H1 (cell line): ENCODE results near the gene CCDC141. TPM values are rescaled to one million over a fixed set of nuclear protein-coding genes. Genes with fewer than 3 reads are reported as not detected.

Source experiments
- CTCF ChIA-PET: fragments of 300-600 bp; sonication (Branson Sonifier 250); formaldehyde crosslinking; loops from one replicate; lab custom pipeline; 2021; ENCODE audit not compliant: partially characterized antibody; lab: Charles Lee
- POLR2A ChIA-PET: fragments of 300-600 bp; sonication (Branson Sonifier 250); formaldehyde crosslinking; loops from one replicate; lab custom pipeline; 2021; ENCODE audit warnings: inconsistent platforms; ENCODE audit not compliant: partially characterized antibody; lab: Charles Lee
- DNase-seq, 2 experiments: peaks; one replicate each; pipeline versions ENCODE4 v3.0.0 to v3.0.0-alpha.2; 2010 to 2022; ENCODE audit warnings: low spot score in 2 of 2, low read depth in 1 of 2, mixed read lengths in 1 of 2
- FAIRE-seq: peaks from 2 replicates; lab custom pipeline; 2011; peaks lifted over from hg19 to GRCh38; lab: Jason Lieb, UNC
- H2AFZ ChIP-seq: 2 replicates; pipeline ENCODE4 v1.8.1; 2012; ENCODE audit warnings: low read length, inconsistent platforms
- H2AK5ac ChIP-seq: 2 replicates; pipeline ENCODE4 v1.6.1; 2013; ENCODE audit warnings: low read depth, low read length
- H2BK120ac ChIP-seq: replicated peaks from 2 replicates; pipeline ENCODE3; 2013; ENCODE audit warnings: low read depth, low read length, inconsistent platforms
- H2BK12ac ChIP-seq: 2 replicates; pipeline ENCODE4 v1.6.1; 2013; ENCODE audit warnings: low read depth, low read length
- H2BK15ac ChIP-seq: 2 replicates; pipeline ENCODE4 v1.6.1; 2013; ENCODE audit warnings: low read length
- H2BK20ac ChIP-seq: 2 replicates; pipeline ENCODE4 v1.6.1; 2013; ENCODE audit warnings: low read length
- H2BK5ac ChIP-seq: 2 replicates; pipeline ENCODE4 v1.6.1; 2013; ENCODE audit warnings: low read depth, low read length
- H3K14ac ChIP-seq: 2 replicates; pipeline ENCODE4 v1.6.1; 2013; ENCODE audit warnings: inconsistent platforms; ENCODE audit not compliant: insufficient read length
- H3K18ac ChIP-seq: 2 replicates; pipeline ENCODE4 v1.6.1; 2013; ENCODE audit warnings: low read length; ENCODE audit errors: extremely low read depth
- H3K23ac ChIP-seq: 2 replicates; pipeline ENCODE4 v1.6.1; 2013; ENCODE audit warnings: inconsistent platforms; ENCODE audit not compliant: insufficient read length
- H3K23me2 ChIP-seq: 2 replicates; pipeline ENCODE4 v1.6.1; 2013; ENCODE audit warnings: low read depth, low read length
- H3K27ac ChIP-seq: 2 replicates; pipeline ENCODE4 v1.6.1; 2011; ENCODE audit warnings: low read depth, low read length, inconsistent platforms
- H3K27me3 ChIP-seq, 4 experiments: replicated peaks in 1 of 4; 1 replicate in 1 of 4; 2 replicates in 3 of 4; pipeline versions ENCODE4 v1.6.1 to v1.8.1; 2011 to 2013; ENCODE audit warnings: low read length in 3 of 4, mild to moderate bottlenecking in 3 of 4, inconsistent platforms in 2 of 4, mixed read lengths in 2 of 4, moderate library complexity in 1 of 4; ENCODE audit not compliant: control insufficient read depth in 3 of 4, insufficient read depth in 3 of 4; ENCODE audit errors: extremely low read depth in 1 of 4
- H3K36me3 ChIP-seq, 4 experiments: 2 replicates each; pipeline versions ENCODE4 v1.6.1 to v1.8.1; 2011 to 2013; ENCODE audit warnings: mild to moderate bottlenecking in 4 of 4, low read length in 3 of 4, moderate library complexity in 2 of 4, control low read depth in 1 of 4, inconsistent platforms in 1 of 4; ENCODE audit not compliant: insufficient read depth in 4 of 4, control insufficient read depth in 2 of 4
- H3K4ac ChIP-seq: replicated peaks from 2 replicates; pipeline ENCODE3; 2013; ENCODE audit warnings: low read length, low read depth, mixed read lengths, inconsistent platforms; ENCODE audit not compliant: insufficient read length
- H3K4me1 ChIP-seq, 4 experiments: replicated peaks in 1 of 4; 1 replicate in 1 of 4; 2 replicates in 3 of 4; pipeline versions ENCODE4 v1.6.1 to v1.8.1; 2011 to 2013; ENCODE audit warnings: low read length in 3 of 4, inconsistent platforms in 2 of 4, mixed read lengths in 1 of 4; ENCODE audit not compliant: insufficient read depth in 4 of 4, control insufficient read depth in 3 of 4
- H3K4me2 ChIP-seq, 2 experiments: 2 replicates each; pipeline versions ENCODE4 v1.6.1 to v1.8.1; 2011 to 2013; ENCODE audit warnings: low read depth in 2 of 2, low read length in 2 of 2, control low read depth in 1 of 2, inconsistent platforms in 1 of 2, mild to moderate bottlenecking in 1 of 2; ENCODE audit not compliant: insufficient read depth in 1 of 2
- H3K4me3 ChIP-seq, 4 experiments: fragments of 200-600, 300-600 bp in 1 of 4; sonication (generic), shearing (Covaris generic), sonication (Bioruptor Twin) in 1 of 4; 2 replicates each; pipeline versions ENCODE4 v1.5.1 to v1.8.1; 2011 to 2016; ENCODE audit warnings: low read length in 4 of 4, low read depth in 3 of 4, control low read depth in 2 of 4, inconsistent platforms in 2 of 4, mild to moderate bottlenecking in 2 of 4, mixed read lengths in 1 of 4, moderate library complexity in 1 of 4; ENCODE audit not compliant: insufficient read depth in 2 of 4; ENCODE audit errors: extremely low read depth in 1 of 4
- H3K56ac ChIP-seq: replicated peaks from 2 replicates; pipeline ENCODE3; 2013; ENCODE audit warnings: low read depth, mild to moderate bottlenecking, mixed read lengths, low read length, inconsistent platforms; ENCODE audit not compliant: insufficient read length
- H3K79me1 ChIP-seq: 2 replicates; pipeline ENCODE4 v1.6.1; 2013; ENCODE audit warnings: low read depth, low read length, control low read depth
- H3K79me2 ChIP-seq, 2 experiments: 2 replicates each; pipeline versions ENCODE4 v1.6.1 to v1.8.1; 2012 to 2013; ENCODE audit warnings: low read length in 2 of 2, mild to moderate bottlenecking in 2 of 2, inconsistent platforms in 1 of 2; ENCODE audit not compliant: insufficient read depth in 2 of 2, control insufficient read depth in 1 of 2
- H3K9ac ChIP-seq, 4 experiments: replicated peaks in 1 of 4; 1 replicate in 1 of 4; 2 replicates in 3 of 4; pipeline versions ENCODE4 v1.6.1 to v1.8.1; 2011 to 2013; ENCODE audit warnings: low read depth in 3 of 4, low read length in 3 of 4, control low read depth in 2 of 4, mild to moderate bottlenecking in 2 of 4, moderate library complexity in 2 of 4, inconsistent platforms in 1 of 4; ENCODE audit errors: extremely low read depth in 1 of 4
- H3K9me3 ChIP-seq, 2 experiments: 2 replicates each; pipeline versions ENCODE4 v1.6.1 to v1.8.1; 2012 to 2013; ENCODE audit warnings: mild to moderate bottlenecking in 2 of 2, moderate library complexity in 2 of 2, control low read depth in 1 of 2, inconsistent platforms in 1 of 2, low read depth in 1 of 2, low read length in 1 of 2, mixed read lengths in 1 of 2; ENCODE audit not compliant: insufficient read depth in 2 of 2
- H4K20me1 ChIP-seq, 2 experiments: replicated peaks in 1 of 2; 2 replicates each; pipeline versions ENCODE3 to v1.8.1; 2011 to 2013; ENCODE audit warnings: inconsistent platforms in 2 of 2, low read length in 2 of 2, mild to moderate bottlenecking in 1 of 2; ENCODE audit not compliant: insufficient read depth in 2 of 2, control insufficient read depth in 1 of 2
- H4K5ac ChIP-seq: 2 replicates; pipeline ENCODE4 v1.6.1; 2013; ENCODE audit warnings: low read length, low read depth, mixed read lengths, inconsistent platforms; ENCODE audit not compliant: insufficient read length
- H4K8ac ChIP-seq: 2 replicates; pipeline ENCODE4 v1.8.0; 2013; ENCODE audit warnings: mild to moderate bottlenecking, moderate library complexity, low read length, inconsistent platforms; ENCODE audit not compliant: insufficient read depth; ENCODE audit errors: extremely low read depth
- H4K91ac ChIP-seq: replicated peaks from 2 replicates; pipeline ENCODE3; 2013; ENCODE audit warnings: low read length, mixed read lengths, inconsistent platforms; ENCODE audit not compliant: insufficient read length
- CBX8 ChIP-seq: fragments of 300-800, 300-1000 bp; sonication (generic); IDR thresholded peaks from 2 replicates; pipeline ENCODE4 v1.7.1; 2016; ENCODE audit warnings: low read depth, low read length, borderline replicate concordance
- HDAC6 ChIP-seq: IDR thresholded peaks from one replicate; pipeline ENCODE4 v1.7.1; 2012; ENCODE audit warnings: low read depth, mild to moderate bottlenecking, inconsistent platforms, low read length, moderate library complexity
- KDM1A ChIP-seq: fragments of 200-600, 300-600 bp; sonication (generic); IDR thresholded peaks from 2 replicates; pipeline ENCODE4 v1.7.1; 2016; ENCODE audit warnings: mild to moderate bottlenecking, low read length, borderline replicate concordance
- NRF1 ChIP-seq: IDR thresholded peaks from 2 replicates; pipeline ENCODE4 v1.6.1; 2011; ENCODE audit warnings: mild to moderate bottlenecking, low read depth, low read length, improper control_type of control experiment
- RBBP5 ChIP-seq: IDR thresholded peaks from 2 replicates; pipeline ENCODE4 v1.7.1; 2012; ENCODE audit warnings: low read depth, mild to moderate bottlenecking, inconsistent platforms, low read length, moderate library complexity, borderline replicate concordance
- SRF ChIP-seq: IDR thresholded peaks from 2 replicates; pipeline ENCODE4 v1.6.1; 2011; ENCODE audit warnings: mild to moderate bottlenecking, low read depth, low read length, moderate library complexity
- YY1 ChIP-seq: IDR thresholded peaks from 2 replicates; pipeline ENCODE4 v1.6.1; 2011; ENCODE audit warnings: low read depth, mild to moderate bottlenecking, low read length
- ZNF274 ChIP-seq: IDR thresholded peaks from 2 replicates; pipeline ENCODE4 v1.7.0; 2012; ENCODE audit warnings: low read length, borderline replicate concordance; ENCODE audit errors: extremely low read depth
- WGBS, 2 experiments: shearing (Covaris generic) in 1 of 2; methylation state at CpG; one replicate each; pipeline versions ENCODE4 v1.1.6 to v1.1.7; 2013 to 2015; ENCODE audit warnings: low lambda C conversion rate in 2 of 2, mixed read lengths in 2 of 2, inconsistent platforms in 1 of 2, low coverage in 1 of 2, missing lambda C conversion rate in 1 of 2; ENCODE audit not compliant: insufficient replicate concordance in 2 of 2, insufficient coverage in 1 of 2, insufficient read length in 1 of 2; ENCODE audit errors: extremely low coverage in 1 of 2, missing lambda C conversion rate in 1 of 2; 5-methylcytosine and 5-hydroxymethylcytosine counted together
- polyA plus RNA-seq, 7 experiments: library from polyadenylated mRNA; depleted of rRNA in 3 of 7; stranded (reverse) in 5 of 7; unstranded in 2 of 7; fragments of >200 nt in 5 of 7; fragments of 200-250 nt in 2 of 7; gene quantifications; 1 replicate in 5 of 7; 2 replicates in 1 of 7; 4 replicates in 1 of 7; pipeline versions ENCODE4 v1.2.1 to v1.2.3, GENCODE V29; 2011 to 2013; ENCODE audit warnings: missing spikeins in 2 of 7, mixed read lengths in 2 of 7
- total RNA-seq: library from RNA; stranded (reverse); fragmentation: NEBNext Ultra II Directional; extraction: Animal tissue kit (Norgen Biotek cat#: 25700); gene quantifications from 2 replicates; pipeline ENCODE4 v1.2.1, GENCODE V29; 2021

The CCDC141 gene
- total and polyA plus RNA-seq, 2 of the 8 experiments (the other 6 are each of a cell fraction or from before 2014, with no cell fraction given): 0.56 to 21.6 TPM

DNA sequence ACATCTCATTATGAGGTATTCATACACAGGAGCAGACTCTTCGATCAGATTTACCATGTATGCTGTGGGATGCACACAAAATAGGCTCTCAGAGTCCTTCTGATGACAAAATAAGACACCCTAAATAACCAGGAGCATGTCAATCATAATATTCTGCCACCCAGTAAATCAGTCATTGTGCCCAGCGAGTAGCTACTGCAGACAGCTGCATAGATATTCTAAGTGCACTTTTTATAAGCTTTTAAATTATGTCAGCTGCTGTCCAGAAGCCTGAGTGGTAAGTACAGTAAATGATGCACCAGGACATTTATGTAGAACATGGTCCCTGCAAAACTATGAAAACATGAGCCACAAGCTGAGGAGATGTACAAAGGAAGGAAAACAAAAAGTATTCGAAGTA, 102.9 kb downstream of the CCDC141 start:
- Histone ChIP-seq H2BK120ac (no peak overlapping the region), H2BK15ac (no peak overlapping the region), H4K5ac (no peak overlapping the region), H3K23me2 (no peaks in the 10 kb centered on the region), H2BK20ac (no peak overlapping the region), H3K4ac (no peak overlapping the region), H2BK12ac (no peak overlapping the region), H3K18ac (no peak overlapping the region), H3K27me3 (no peaks in the 10 kb centered on the region), H3K27ac (no peak overlapping the region), H3K56ac (no peak overlapping the region), H3K4me2 (no peak overlapping the region), H2BK5ac (no peak overlapping the region), H2AFZ (no peak overlapping the region), H3K4me1 (no peaks in the 10 kb centered on the region), H3K23ac (no peak overlapping the region), H4K8ac (no peak overlapping the region), H3K36me3 (no peaks in the 10 kb centered on the region), H3K9ac (no peak overlapping the region), H3K79me2 (no peaks in the 10 kb centered on the region), H4K91ac (no peak overlapping the region), H3K4me3 (no peak overlapping the region), H3K9me3 (0 out of 4 replicates have a peak, but pooled peaks cover 0 to 3% of the 10 kb centered on the region in 2 experiments), H3K14ac (no peak overlapping the region), H4K20me1 (no peaks in the 10 kb centered on the region), H3K79me1 (no peaks in the 10 kb centered on the region), H2AK5ac (no peak overlapping the region)
- no peak for TF ChIP-seq ZNF274
- no peak for TF ChIP-seq NRF1
- TF ChIP-seq CBX8: no peak
- no peak for TF ChIP-seq HDAC6
- TF ChIP-seq RBBP5: no peak
- no peak for TF ChIP-seq YY1
- no peak for TF ChIP-seq KDM1A
- TF ChIP-seq SRF: no peak
- WGBS, 2 experiments: 96% methylated on average over 3 of the region's 3 CpGs; no CpG with 5 or more reads in 1 of the 2 experiments
- ChIA-PET POLR2A (no interaction called here), CTCF (interaction anchor here (1.1 kb wide), 1 partner anchor 49 kb away, joined by 3 read pairs; no protein-coding TSS in a partner anchor)
- no peak for FAIRE-seq
- DNase-seq: no peak
